Endothelial cell of umbilical vein (primary cell): Measurements from ENCODE around the gene FRY.

ENCODE experiments used
- EZH2 ChIP-seq: IDR thresholded peaks from 2 replicates; pipeline ENCODE4 v1.6.1; 2012; ENCODE audit warnings: borderline replicate concordance, low read depth, mild to moderate bottlenecking, moderate library complexity, low read length, inconsistent platforms; ENCODE audit not compliant: severe bottlenecking
- GATA2 ChIP-seq: IDR thresholded peaks from 2 replicates; pipeline ENCODE4 v1.7.0; 2011; ENCODE audit warnings: low read depth, mild to moderate bottlenecking, moderate library complexity, mixed read lengths, low read length; ENCODE audit not compliant: insufficient read length, insufficient read depth
- JUN ChIP-seq: IDR thresholded peaks from 2 replicates; pipeline ENCODE4 v1.6.1; 2011; ENCODE audit warnings: borderline replicate concordance, low read depth; ENCODE audit not compliant: insufficient read length, insufficient read depth
- POLR2A ChIP-seq: IDR thresholded peaks from 2 replicates; pipeline ENCODE4 v1.6.1; 2012; ENCODE audit warnings: low read depth, mild to moderate bottlenecking, control low read depth, low read length
- POLR2AphosphoS5 ChIP-seq: IDR thresholded peaks from 2 replicates; pipeline ENCODE4 v1.6.1; 2012; ENCODE audit warnings: low read depth, mild to moderate bottlenecking, control low read depth, low read length, moderate library complexity; ENCODE audit not compliant: insufficient read depth
- TF ChIP-seq, protein P1 (sequence below), 2 donors: IDR thresholded peaks; 1 replicate in 1 of 2; 2 replicates in 1 of 2; pipeline ENCODE4 v1.5.1; 2011; ENCODE audit warnings: low read length in 2 of 2, mild to moderate bottlenecking in 2 of 2, moderate library complexity in 2 of 2, control low read depth in 1 of 2, inconsistent platforms in 1 of 2, low read depth in 1 of 2; ENCODE audit not compliant: insufficient read depth in 1 of 2; ENCODE audit errors: extremely low read depth in 1 of 2
- TF ChIP-seq, protein P2 (sequence below): IDR thresholded peaks from 2 replicates; pipeline ENCODE4 v1.6.1; 2011; ENCODE audit not compliant: insufficient read depth, insufficient read length

DNA sequence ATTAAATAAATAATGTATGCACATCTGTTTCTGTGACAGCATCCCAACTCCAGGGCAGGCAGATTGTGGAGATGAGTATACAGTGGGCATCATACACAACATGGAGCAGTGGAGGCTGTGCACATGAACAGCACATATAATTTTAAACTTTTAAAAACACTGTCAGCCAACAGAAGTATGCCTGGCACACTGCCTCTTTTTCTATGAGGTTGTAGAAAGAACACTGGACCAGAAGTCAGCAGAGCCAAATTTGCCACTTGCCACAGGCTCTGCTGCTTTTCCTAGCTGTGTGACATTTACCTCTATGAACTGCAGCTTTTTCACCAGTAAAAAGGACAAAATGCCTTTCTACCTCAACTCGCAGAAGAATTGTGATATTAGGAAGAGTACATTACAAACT lies 118.7 kb downstream of the FRY start:
- TF ChIP-seq GATA2 (no peak), POLR2AphosphoS5 (no peak), POLR2A (no peak), JUN (no peak), EZH2 (no peak)
- TF ChIP-seq, protein P1, sequence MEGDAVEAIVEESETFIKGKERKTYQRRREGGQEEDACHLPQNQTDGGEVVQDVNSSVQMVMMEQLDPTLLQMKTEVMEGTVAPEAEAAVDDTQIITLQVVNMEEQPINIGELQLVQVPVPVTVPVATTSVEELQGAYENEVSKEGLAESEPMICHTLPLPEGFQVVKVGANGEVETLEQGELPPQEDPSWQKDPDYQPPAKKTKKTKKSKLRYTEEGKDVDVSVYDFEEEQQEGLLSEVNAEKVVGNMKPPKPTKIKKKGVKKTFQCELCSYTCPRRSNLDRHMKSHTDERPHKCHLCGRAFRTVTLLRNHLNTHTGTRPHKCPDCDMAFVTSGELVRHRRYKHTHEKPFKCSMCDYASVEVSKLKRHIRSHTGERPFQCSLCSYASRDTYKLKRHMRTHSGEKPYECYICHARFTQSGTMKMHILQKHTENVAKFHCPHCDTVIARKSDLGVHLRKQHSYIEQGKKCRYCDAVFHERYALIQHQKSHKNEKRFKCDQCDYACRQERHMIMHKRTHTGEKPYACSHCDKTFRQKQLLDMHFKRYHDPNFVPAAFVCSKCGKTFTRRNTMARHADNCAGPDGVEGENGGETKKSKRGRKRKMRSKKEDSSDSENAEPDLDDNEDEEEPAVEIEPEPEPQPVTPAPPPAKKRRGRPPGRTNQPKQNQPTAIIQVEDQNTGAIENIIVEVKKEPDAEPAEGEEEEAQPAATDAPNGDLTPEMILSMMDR (IDR thresholded peaks at IDR 0.05; ENCODE audit: extremely low read depth in 1 of 2, insufficient read depth in 1 of 2, low read depth in 1 of 2, low read length in 2 of 2): no peak
- TF ChIP-seq, protein P2, sequence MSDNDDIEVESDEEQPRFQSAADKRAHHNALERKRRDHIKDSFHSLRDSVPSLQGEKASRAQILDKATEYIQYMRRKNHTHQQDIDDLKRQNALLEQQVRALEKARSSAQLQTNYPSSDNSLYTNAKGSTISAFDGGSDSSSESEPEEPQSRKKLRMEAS: no peak
